ENCODE results near the gene POU2AF3.

The POU2AF3 gene

DNA sequence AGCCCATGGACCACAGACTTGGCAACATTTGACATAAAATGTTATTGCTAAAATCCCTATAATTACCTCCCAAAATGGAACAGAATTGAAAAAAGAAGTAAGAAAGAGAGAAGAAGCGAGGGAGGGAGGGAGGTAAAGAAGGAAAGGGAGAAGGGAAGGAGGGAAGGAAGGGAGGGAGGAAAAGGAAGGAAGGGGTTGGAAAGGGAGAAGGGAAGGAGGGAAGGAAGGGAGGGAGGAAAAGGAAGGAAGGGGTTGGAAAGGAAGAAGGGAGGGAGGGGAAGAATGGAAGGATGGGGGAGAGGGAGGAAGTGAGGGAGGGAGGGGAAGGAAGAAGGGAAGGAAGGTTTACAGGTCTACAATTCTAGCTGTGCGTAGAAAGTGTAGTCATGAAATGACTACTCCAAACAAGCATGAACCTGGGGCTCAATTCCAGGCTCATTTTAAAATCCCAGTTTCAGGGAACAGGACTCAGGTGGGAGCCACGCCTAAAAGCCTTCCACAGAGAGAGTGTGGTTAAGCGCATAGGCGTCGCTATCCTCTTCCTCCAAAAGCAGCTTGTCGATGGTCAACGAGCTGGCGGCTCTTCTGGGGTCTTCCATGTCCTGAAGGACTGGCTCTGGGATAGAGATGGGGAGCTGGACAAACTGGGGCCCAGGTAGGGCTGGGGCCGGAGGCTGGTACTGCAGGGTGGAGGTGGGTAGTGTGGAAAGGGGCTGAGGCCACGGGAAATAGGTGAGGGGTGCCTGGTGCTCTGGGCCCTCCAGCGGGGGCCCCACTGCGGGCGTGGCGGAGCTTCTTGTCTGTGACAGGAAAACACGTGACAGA, 55.6 kb downstream of the POU2AF3 start:
- TF ChIP-seq, protein P1, sequence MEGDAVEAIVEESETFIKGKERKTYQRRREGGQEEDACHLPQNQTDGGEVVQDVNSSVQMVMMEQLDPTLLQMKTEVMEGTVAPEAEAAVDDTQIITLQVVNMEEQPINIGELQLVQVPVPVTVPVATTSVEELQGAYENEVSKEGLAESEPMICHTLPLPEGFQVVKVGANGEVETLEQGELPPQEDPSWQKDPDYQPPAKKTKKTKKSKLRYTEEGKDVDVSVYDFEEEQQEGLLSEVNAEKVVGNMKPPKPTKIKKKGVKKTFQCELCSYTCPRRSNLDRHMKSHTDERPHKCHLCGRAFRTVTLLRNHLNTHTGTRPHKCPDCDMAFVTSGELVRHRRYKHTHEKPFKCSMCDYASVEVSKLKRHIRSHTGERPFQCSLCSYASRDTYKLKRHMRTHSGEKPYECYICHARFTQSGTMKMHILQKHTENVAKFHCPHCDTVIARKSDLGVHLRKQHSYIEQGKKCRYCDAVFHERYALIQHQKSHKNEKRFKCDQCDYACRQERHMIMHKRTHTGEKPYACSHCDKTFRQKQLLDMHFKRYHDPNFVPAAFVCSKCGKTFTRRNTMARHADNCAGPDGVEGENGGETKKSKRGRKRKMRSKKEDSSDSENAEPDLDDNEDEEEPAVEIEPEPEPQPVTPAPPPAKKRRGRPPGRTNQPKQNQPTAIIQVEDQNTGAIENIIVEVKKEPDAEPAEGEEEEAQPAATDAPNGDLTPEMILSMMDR (IDR thresholded peaks at IDR 0.05; ENCODE audit: low read depth, low read length, missing control alignments): no peak
- no peak overlapping the region for H3K4me3 ChIP-seq (ENCODE audit: low read depth, low read length)
- DNase-seq (ENCODE audit: low read depth): no peak

DNA sequence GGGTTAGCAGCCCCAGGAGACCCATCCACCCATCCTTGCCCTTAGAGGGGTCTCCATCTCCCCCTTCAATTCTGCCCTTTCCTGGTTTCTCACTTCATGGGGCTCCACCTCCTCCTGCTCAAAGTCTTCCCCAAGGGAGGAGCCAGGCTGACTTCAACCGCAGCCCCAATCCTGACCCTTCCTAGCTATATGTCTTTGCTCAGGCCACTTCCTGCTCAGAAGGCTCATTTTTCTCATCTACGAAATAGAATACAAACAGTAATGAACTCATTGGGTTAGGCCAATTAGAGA, 56.2 kb downstream of the POU2AF3 start:
- TF ChIP-seq, protein P1 (IDR thresholded peaks at IDR 0.05; ENCODE audit: low read depth, low read length, missing control alignments): no peak
- no peak for DNase-seq (ENCODE audit: low read depth)
- no peak overlapping the region for H3K4me3 ChIP-seq (ENCODE audit: low read depth, low read length)

DNA sequence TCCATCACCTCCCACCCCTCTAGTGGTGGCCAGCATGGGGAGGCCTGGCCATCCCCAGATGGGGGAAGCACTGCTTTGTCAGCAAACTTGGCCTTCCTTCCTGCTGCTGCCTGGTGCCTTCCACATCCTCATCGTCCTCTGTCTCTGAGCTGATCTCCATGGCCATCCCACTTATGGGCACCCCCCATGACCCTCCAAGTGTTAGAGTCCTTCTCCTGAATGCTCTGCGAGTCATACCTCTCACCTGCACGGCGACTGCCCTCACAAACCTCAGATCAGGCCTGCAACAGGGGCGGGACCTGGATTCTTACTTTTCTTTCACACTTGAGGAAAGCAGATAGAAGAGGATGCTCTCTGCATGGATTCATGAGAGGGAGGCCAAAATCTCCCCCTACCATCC, 56.8 kb downstream of the POU2AF3 start:
- H3K4me3 ChIP-seq (ENCODE audit: low read depth, low read length): no peak overlapping the region
- no peak for DNase-seq (ENCODE audit: low read depth)
- TF ChIP-seq, protein P1 (IDR thresholded peaks at IDR 0.05; ENCODE audit: low read depth, low read length, missing control alignments): no peak

DNA sequence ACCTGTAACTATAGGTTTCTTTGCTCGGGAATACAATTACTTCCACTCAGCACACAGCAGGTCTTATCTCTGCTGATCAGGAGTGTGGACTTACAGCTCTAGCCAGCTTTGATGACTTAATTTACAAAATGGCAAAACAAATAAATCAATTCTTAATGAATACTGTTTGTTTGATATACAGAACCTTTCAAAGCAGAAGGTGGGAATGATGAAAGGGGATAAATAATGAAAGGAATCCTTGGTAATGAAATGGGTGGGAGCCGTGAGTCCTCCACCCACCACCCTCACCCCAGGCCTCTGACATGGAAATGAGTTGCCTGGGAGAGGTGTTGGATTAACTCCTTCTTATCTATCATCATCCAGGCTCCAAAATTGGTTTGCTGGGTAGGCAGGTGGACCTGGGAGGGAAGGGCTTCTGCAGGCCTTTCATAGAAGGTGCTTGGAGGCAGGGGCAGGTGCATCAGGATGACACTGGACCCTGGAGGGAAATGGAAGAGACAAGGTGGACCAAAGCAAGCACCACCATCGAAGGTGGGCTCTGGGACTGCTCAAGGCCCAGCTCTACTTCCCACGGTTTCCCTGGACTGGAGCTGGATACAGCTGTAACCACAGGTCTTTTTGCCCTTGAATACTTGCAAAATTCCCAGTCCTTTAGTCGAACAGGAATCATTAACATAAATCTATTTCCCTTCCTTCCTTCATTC, 57.8 kb downstream of the POU2AF3 start:
- TF ChIP-seq, protein P1 (IDR thresholded peaks at IDR 0.05; ENCODE audit: low read depth, low read length, missing control alignments): no peak
- DNase-seq (ENCODE audit: low read depth): no peak
- H3K4me3 ChIP-seq (ENCODE audit: low read depth, low read length): no peak overlapping the region

DNA sequence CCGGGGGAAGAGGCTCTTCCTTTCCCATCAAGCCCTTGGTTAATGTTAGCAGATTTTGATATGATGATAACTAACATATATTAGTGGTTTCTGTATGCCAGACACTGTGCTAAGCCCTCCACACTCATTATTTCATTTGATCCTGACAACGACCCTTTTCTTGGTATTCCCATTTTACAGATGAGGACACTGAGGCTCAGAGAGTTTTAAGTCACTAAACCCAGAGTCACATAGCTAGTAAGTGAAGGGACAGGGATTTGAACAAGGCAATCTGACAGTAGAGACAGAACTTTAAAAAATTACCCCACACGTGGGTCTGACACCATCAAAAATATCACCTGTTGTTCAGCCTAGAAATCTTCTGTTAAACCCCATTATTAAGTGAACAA, 58.3 kb downstream of the POU2AF3 start:
- H3K4me3 ChIP-seq (ENCODE audit: low read depth, low read length): no peak overlapping the region
- DNase-seq (ENCODE audit: low read depth): no peak
- TF ChIP-seq, protein P1 (IDR thresholded peaks at IDR 0.05; ENCODE audit: low read depth, low read length, missing control alignments): no peak

DNA sequence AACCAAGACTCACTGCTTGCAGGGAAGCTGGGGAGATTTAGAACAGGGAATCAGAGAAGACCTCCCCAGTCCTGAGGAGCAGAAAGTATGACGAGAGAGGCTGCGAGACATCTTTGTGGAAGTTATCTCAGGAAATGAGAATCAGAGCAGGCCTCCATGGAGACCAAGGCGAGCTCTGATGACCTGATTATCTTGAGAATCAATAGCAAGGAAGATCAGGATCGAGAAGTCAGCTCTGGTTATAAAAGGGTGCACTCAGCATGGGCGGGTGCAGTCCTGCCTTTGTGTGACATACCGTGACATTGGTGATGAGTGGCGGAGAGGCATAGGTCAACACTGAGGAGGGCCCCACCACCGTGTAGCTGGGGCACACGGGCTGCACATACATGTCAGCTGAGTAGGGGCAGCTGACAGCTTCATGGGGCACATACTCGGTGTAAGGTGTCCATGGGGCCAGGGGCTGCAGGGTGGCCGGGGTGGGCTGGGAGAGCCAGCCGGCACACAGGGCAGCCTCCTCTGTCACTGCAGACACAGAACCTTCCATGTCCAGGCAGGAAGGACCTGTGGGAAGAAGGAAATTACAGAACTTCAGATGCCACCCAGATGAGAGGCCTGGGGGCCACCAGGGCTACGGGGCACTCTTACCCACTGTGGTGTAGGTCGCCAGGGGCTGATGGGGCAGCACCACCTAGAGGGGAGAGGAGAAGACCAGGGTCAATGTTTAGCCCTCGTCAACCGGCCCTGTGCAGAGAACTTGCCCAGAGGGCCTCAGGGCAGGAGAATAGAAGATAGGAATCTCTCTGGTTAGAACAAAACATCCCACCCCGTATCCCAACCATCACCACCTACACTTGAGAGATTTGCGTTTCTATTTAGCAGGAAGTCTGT, 59.0 kb downstream of the POU2AF3 start:
- DNase-seq (ENCODE audit: low read depth): no peak
- TF ChIP-seq, protein P1 (IDR thresholded peaks at IDR 0.05; ENCODE audit: low read depth, low read length, missing control alignments): no peak
- H3K4me3 ChIP-seq (ENCODE audit: low read depth, low read length): no peak overlapping the region
